Gastroesophageal sphincter (tissue), 3 donors: ENCODE data around the gene MCRIP1.
A peak's percentile ranks its signal among the peaks of the same experiment; 100 is the strongest.

ENCODE experiments used
- POLR2A ChIP-seq, 2 donors: fragments of 450-650 bp; IDR thresholded peaks; one replicate each; pipeline ENCODE4 v1.6.1; 2017; ENCODE audit warnings: antibody characterized with exemption in 2 of 2, mild to moderate bottlenecking in 2 of 2, moderate library complexity in 1 of 2
- TF ChIP-seq, protein P1 (sequence below), 4 experiments: fragments of 200-600 bp in 2 of 4; fragments of 450-650 bp in 2 of 4; sonication (generic) in 1 of 4; IDR thresholded peaks; one replicate each; pipeline ENCODE4 v1.5.1; 2017 to 2019; ENCODE audit warnings: antibody characterized with exemption in 4 of 4, mild to moderate bottlenecking in 2 of 4, moderate library complexity in 2 of 4

- TF ChIP-seq, protein P1, sequence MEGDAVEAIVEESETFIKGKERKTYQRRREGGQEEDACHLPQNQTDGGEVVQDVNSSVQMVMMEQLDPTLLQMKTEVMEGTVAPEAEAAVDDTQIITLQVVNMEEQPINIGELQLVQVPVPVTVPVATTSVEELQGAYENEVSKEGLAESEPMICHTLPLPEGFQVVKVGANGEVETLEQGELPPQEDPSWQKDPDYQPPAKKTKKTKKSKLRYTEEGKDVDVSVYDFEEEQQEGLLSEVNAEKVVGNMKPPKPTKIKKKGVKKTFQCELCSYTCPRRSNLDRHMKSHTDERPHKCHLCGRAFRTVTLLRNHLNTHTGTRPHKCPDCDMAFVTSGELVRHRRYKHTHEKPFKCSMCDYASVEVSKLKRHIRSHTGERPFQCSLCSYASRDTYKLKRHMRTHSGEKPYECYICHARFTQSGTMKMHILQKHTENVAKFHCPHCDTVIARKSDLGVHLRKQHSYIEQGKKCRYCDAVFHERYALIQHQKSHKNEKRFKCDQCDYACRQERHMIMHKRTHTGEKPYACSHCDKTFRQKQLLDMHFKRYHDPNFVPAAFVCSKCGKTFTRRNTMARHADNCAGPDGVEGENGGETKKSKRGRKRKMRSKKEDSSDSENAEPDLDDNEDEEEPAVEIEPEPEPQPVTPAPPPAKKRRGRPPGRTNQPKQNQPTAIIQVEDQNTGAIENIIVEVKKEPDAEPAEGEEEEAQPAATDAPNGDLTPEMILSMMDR (IDR thresholded peaks at IDR 0.05): no peak
- TF ChIP-seq POLR2A (IDR thresholded peaks at IDR 0.05): peak in 1 of 2 donors; percentile 8
These were observed 34.3 kb upstream of the MCRIP1 start for GRCh38 chr17:81867170-81867990.
